ENCODE results near the gene PDE4D.

- no peak for TF ChIP-seq POLR2AphosphoS5 (IDR thresholded peaks at IDR 0.05; ENCODE audit: low read depth, low read length)
- TF ChIP-seq SPI1 (IDR thresholded peaks at IDR 0.05; ENCODE audit: low read depth, low read length): no peak
- TF ChIP-seq POLR2A (IDR thresholded peaks at IDR 0.05; ENCODE audit: low read depth, low read length): no peak
These were observed 79.6 kb downstream of the PDE4D start for GRCh38 chr5:59813761-59814536.
